Hepatocyte (in vitro differentiated cells): ENCODE measurements around the gene ARHGAP10. TPM values are rescaled to one million over a fixed set of nuclear protein-coding genes. Genes with fewer than 3 reads are reported as not detected.
"Not testable (repeated sequence)": the region's sequence is repeated elsewhere in the genome, so short reads cannot be mapped to it uniquely, and the experiment has no call there.

Experiments
- DNase-seq: peaks from one replicate; pipeline ENCODE4 v3.0.0-alpha.2; 2016; ENCODE audit warnings: low spot score
- H2AFZ ChIP-seq: fragments of 200-600 bp; sonication (generic); 2 replicates; pipeline ENCODE4 v1.6.0; 2016; ENCODE audit warnings: antibody characterized with exemption, mild to moderate bottlenecking
- H3K27ac ChIP-seq: fragments of 200-600 bp; sonication (generic); 2 replicates; pipeline ENCODE4 v1.5.1; 2016; ENCODE audit warnings: mild to moderate bottlenecking
- H3K27me3 ChIP-seq: fragments of 200-600 bp; sonication (generic); 2 replicates; pipeline ENCODE4 v1.6.1; 2016
- H3K36me3 ChIP-seq: fragments of 200-600 bp; sonication (generic); replicated peaks from 2 replicates; pipeline ENCODE4 v1.5.1; 2016; ENCODE audit warnings: low read depth; ENCODE audit not compliant: insufficient read depth
- H3K4me1 ChIP-seq: fragments of 200-600 bp; sonication (generic); 2 replicates; pipeline ENCODE4 v1.5.1; 2016; ENCODE audit warnings: mild to moderate bottlenecking, moderate library complexity; ENCODE audit not compliant: insufficient read depth
- H3K4me2 ChIP-seq: fragments of 200-600 bp; sonication (generic); 2 replicates; pipeline ENCODE4 v1.6.0; 2016
- H3K4me3 ChIP-seq: fragments of 200-600 bp; sonication (generic); 2 replicates; pipeline ENCODE4 v1.5.1; 2016; ENCODE audit warnings: mild to moderate bottlenecking
- H3K79me2 ChIP-seq: fragments of 200-600 bp; sonication (generic); 2 replicates; pipeline ENCODE4 v1.6.0; 2017; ENCODE audit warnings: mild to moderate bottlenecking
- H3K9me2 ChIP-seq: fragments of 200-600 bp; sonication (generic); replicated peaks from 2 replicates; pipeline ENCODE4 v1.6.0; 2017; ENCODE audit warnings: mild to moderate bottlenecking; ENCODE audit not compliant: insufficient read depth
- H3K9me3 ChIP-seq: fragments of 200-600 bp; sonication (generic); 2 replicates; pipeline ENCODE4 v1.5.1; 2016; ENCODE audit warnings: low read depth, mild to moderate bottlenecking
- H4K20me1 ChIP-seq: fragments of 200-600 bp; sonication (generic); 2 replicates; pipeline ENCODE4 v1.6.0; 2016; ENCODE audit warnings: mild to moderate bottlenecking; ENCODE audit not compliant: insufficient read depth, poor library complexity, severe bottlenecking
- CTCF ChIP-seq: fragments of 200-600 bp; sonication (generic); IDR thresholded peaks from 2 replicates; pipeline ENCODE4 v1.5.1; 2016; ENCODE audit warnings: antibody characterized with exemption, mild to moderate bottlenecking; ENCODE audit not compliant: poor library complexity
- EZH2 ChIP-seq: fragments of 200-600 bp; sonication (generic); IDR thresholded peaks from 2 replicates; pipeline ENCODE4 v1.6.1; 2016; ENCODE audit warnings: antibody characterized with exemption, mild to moderate bottlenecking, borderline replicate concordance
- EZH2phosphoT487 ChIP-seq: fragments of 200-600 bp; sonication (generic); IDR thresholded peaks from one replicate; pipeline ENCODE4 v1.6.1; 2018; ENCODE audit warnings: antibody characterized with exemption, mild to moderate bottlenecking, low read depth, moderate library complexity; ENCODE audit not compliant: unreplicated experiment, severe bottlenecking
- WGBS: methylation state at CpG from one replicate; pipeline ENCODE4 v1.1.6; 2016; ENCODE audit warnings: low lambda C conversion rate; ENCODE audit errors: missing lambda C conversion rate; 5-methylcytosine and 5-hydroxymethylcytosine counted together
- polyA plus RNA-seq: library from polyadenylated mRNA; unstranded; fragments of >200 nt; fragmentation: Nextera tagmentation; extraction: Ambion mirVana; gene quantifications from 2 replicates; pipeline ENCODE4 v1.2.1, GENCODE V29; 2016
- total RNA-seq: library from RNA; depleted of rRNA; stranded (reverse); fragments of >200 nt; gene quantifications from 2 replicates; pipeline ENCODE4 v1.2.3, GENCODE V29; 2014

Gene ARHGAP10
- total and polyA plus RNA-seq, 2 experiments from 2014 or later, result 16.8 to 23.4 TPM

GRCh38 chr4:148081745-148082144 lies 349.9 kb downstream of the ARHGAP10 start:
- Histone ChIP-seq H3K4me1 (no peaks in the 10 kb centered on the region), H3K36me3 (no peaks in the 10 kb centered on the region), H3K79me2 (no peaks in the 10 kb centered on the region)

GRCh38 chr4:148083073-148083472 lies 351.2 kb downstream of the ARHGAP10 start:
- not testable (repeated sequence) for H3K27ac ChIP-seq, H4K20me1 ChIP-seq, H3K9me3 ChIP-seq, H3K36me3 ChIP-seq, H3K27me3 ChIP-seq, H3K4me2 ChIP-seq, H3K79me2 ChIP-seq, H3K4me3 ChIP-seq, H3K4me1 ChIP-seq, H2AFZ ChIP-seq, DNase-seq, H3K9me2 ChIP-seq
- WGBS, result 98% methylated on average over 4 of the region's 4 CpGs

More at GRCh38 chr4:148081745-148082144, 349.9 kb downstream of the ARHGAP10 start:
- H3K4me2 ChIP-seq, result no peak overlapping the region
- TF ChIP-seq EZH2phosphoT487 (no peak), CTCF (no peak), EZH2 (no peak)
- H4K20me1 ChIP-seq, result no peaks in the 10 kb centered on the region
- DNase-seq, result no peak
- H3K9me2 ChIP-seq, result no peaks in the 10 kb centered on the region
- H3K27me3 ChIP-seq, result no peaks in the 10 kb centered on the region
- H3K9me3 ChIP-seq, result peaks cover 4% of the 10 kb centered on the region
- no peak overlapping the region for H3K4me3 ChIP-seq
- H2AFZ ChIP-seq, result no peak overlapping the region
- H3K27ac ChIP-seq, result no peak overlapping the region
- 94% methylated on average over 3 of the region's 3 CpGs for WGBS

- Histone ChIP-seq H2AFZ (no peak overlapping the region), H3K4me1 (no peaks in the 10 kb centered on the region), H3K4me3 (no peak overlapping the region), H3K27me3 (no peaks in the 10 kb centered on the region), H3K4me2 (no peak overlapping the region), H3K27ac (no peak overlapping the region), H3K9me3 (no peaks in the 10 kb centered on the region), H3K36me3 (no peaks in the 10 kb centered on the region), H3K9me2 (no peaks in the 10 kb centered on the region), H4K20me1 (no peaks in the 10 kb centered on the region), H3K79me2 (no peaks in the 10 kb centered on the region)
- no peak for DNase-seq
- 95% methylated on average over 6 of the region's 6 CpGs for WGBS
- TF ChIP-seq EZH2 (no peak), CTCF (no peak), EZH2phosphoT487 (no peak)
Observed at GRCh38 chr4:148089624-148090023, 357.7 kb downstream of the ARHGAP10 start.

- TF ChIP-seq CTCF, result no peak
- Histone ChIP-seq H3K36me3 (no peaks in the 10 kb centered on the region), H3K79me2 (no peaks in the 10 kb centered on the region), H4K20me1 (no peaks in the 10 kb centered on the region), H3K4me2 (no peak overlapping the region), H3K4me3 (no peak overlapping the region), H3K27me3 (no peaks in the 10 kb centered on the region), H3K9me3 (no peaks in the 10 kb centered on the region), H3K27ac (no peak overlapping the region), H3K9me2 (no peaks in the 10 kb centered on the region), H2AFZ (no peak overlapping the region), H3K4me1 (no peaks in the 10 kb centered on the region)
- 95% methylated on average over 6 of the region's 6 CpGs for WGBS
- no peak for DNase-seq
Observed at GRCh38 chr4:148090029-148090428, 358.1 kb downstream of the ARHGAP10 start.
